HG03457 (cell line): Measurements from ENCODE around the gene ZNF557.

Experiments used
- ATAC-seq: cut with Tn5 transposase; IDR thresholded peaks from one replicate; pipeline ENCODE4 v1.9.1; 2021; ENCODE audit warnings: moderate number of reproducible peaks; ENCODE audit not compliant: unreplicated experiment

The ZNF557 gene

GRCh38 chr19:7124782-7125181 is 55.3 kb downstream of the ZNF557 start:
- ATAC-seq: no peak

- ATAC-seq: no peak
Measured at GRCh38 chr19:7125221-7125620, 55.7 kb downstream of the ZNF557 start.

GRCh38 chr19:7126132-7126531 is 56.6 kb downstream of the ZNF557 start:
- no peak for ATAC-seq

GRCh38 chr19:7130043-7130442 is 60.5 kb downstream of the ZNF557 start:
- ATAC-seq: no peak

GRCh38 chr19:7132054-7132453 is 62.6 kb downstream of the ZNF557 start:
- ATAC-seq: no peak

- ATAC-seq: no peak
Measured at GRCh38 chr19:7137120-7137519, 67.6 kb downstream of the ZNF557 start.
